Fibroblast of skin of abdomen (primary cell): ENCODE measurements around the gene GPR68.
A peak's percentile ranks its signal among the peaks of the same experiment; 100 is the strongest.
"Not testable (repeated sequence)": the region's sequence is repeated elsewhere in the genome, so short reads cannot be mapped to it uniquely, and the experiment has no call there.

Source experiments
- DNase-seq: peaks from one replicate; pipeline ENCODE4 v3.0.0-alpha.2; 2013

The GPR68 gene

DNA sequence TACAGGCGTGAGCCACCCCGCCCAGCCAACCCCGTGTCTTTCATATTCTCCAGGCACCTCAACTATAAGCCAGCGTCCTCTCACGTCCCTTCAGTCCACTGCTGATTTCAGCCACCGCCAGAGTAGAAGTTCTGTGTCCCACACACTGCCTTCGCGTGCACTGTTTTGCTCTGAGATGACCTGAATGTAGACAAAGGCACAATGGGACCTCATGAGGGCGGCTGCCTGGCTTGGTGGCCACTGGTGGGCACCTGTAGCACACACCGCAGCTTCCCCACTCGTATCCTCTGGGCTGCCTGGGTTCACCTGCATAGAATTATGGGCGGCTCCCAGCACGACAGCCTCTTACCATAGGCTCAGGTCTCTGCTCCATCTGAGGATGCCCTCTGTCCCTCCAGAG, 57.2 kb downstream of the GPR68 start:
- DNase-seq = no peak

DNA sequence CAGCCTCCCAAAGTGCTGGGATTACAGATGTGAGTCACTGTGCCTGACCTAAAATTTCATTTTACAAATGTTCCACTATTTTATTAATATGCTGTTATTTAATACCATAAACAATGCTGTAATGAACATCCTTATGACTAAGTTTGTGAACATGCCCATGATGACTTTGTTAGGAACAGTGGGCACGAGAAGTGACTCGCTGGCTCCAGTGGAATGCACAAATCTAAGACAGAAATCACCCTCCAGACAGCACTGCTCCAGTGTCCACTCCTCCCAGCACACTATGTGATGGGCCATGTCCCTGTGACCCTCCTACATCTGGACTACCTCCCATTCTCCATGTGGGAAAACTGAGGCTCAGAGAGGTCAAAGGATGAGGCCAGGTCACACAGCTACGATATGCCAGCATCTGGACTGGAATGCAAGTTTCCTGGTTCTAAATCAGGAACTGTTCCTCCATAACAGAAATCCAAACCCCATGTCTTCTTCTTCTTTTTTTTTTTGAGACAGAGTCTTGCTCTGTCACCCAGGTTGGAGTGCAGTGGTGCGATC, 57.9 kb downstream of the GPR68 start:
- DNase-seq = peak; percentile 15

DNA sequence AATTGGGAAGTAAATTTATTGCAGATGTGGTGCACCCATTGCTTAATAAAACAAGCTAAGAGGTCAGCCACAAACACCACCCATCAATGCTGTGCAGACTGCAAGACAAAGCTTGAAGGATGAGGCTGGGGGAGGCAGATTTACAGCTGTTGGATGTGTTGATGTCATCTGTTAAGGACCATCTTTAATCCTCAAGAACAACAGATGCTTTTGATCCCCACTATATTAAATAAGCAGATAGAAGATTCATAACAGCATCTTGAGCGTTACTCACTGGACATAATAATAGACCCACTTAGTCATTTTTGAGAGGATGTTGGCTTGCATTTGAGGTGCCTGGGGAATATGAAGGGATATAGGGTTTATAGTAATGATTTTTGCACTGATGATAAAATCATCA, 58.8 kb downstream of the GPR68 start:
- DNase-seq = peak; percentile 70

DNA sequence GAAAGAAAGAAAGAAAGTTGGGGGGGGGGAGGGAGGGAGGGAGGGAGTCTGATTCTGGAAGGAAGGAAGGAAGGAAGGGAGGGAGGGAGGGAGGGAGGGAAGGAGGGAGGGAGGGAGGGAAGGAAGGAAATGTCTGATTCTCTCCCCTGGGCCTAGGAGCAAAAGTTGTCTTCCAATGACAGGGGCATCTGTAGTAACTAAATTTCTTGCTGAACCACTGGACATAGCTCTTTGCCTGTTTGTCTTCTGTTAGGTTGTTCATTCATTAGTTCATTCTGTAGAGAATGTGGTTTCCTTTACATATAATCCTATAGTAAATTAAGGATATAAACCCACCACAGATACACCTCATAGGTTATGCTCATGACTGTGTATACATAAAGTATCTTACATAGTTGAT, 59.9 kb downstream of the GPR68 start:
- no peak for DNase-seq

DNA sequence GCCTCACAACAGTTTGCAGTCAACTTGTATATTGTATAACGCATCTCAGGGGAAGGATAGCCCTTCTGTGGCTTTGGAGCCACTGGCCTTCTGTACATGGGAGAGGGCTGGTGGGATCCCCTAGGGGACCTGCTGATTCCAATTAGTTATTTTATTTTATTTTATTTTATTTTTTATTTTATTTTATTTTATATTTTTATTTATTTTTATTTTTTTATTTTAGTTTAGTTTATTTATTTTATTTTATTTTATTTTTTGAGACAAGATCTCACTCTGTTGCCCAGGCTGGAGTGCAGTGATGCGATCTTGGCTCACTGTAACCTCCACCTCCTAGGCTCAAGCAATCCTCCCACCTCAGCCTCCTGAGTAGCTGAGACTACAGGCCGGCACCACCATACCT, 61.8 kb downstream of the GPR68 start:
- not testable (repeated sequence) for DNase-seq
